Right lobe of liver (tissue), 4 donors: ENCODE measurements around the gene ESPN.

Experiments used
- POLR2A ChIP-seq: fragments of 450-650 bp; IDR thresholded peaks from one replicate; pipeline ENCODE4 v1.6.1; 2017; ENCODE audit warnings: antibody characterized with exemption, mild to moderate bottlenecking
- TF ChIP-seq, protein P1 (sequence below), 4 donors: fragments of 200-600 bp in 3 of 4; fragments of 450-650 bp in 1 of 4; IDR thresholded peaks; one replicate each; pipeline versions ENCODE4 v1.5.1 to v1.8.0; 2016 to 2022; ENCODE audit warnings: antibody characterized with exemption in 4 of 4, mild to moderate bottlenecking in 2 of 4
- donor health status: DM: no; HTN: no; CAD: no.
- donor health status: DM: no; HTN: no; CAD: no.
- donor health status: DM: no; HTN: yes; CAD: no.

DNA sequence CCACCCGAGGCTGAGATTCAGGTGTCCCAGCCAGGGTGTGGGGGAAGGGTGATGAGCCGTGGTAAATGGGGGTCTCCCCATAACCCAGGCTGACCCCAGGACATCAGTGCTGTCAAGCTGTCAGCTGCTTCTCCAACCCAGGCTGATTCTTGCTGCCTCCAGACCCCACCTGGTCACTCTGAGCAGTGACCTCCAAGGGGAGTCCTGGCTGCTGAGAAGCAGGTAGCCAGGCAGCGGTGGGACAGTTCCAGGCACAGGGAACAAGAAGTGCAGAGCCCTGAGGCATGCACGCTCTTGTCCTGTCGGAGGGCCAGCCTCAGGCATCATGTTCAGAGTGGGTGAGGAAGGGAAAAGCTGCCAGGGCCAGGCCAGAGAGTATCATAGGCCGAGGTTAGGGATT lies 1.1 kb downstream of the ESPN start:
- TF ChIP-seq, protein P1, sequence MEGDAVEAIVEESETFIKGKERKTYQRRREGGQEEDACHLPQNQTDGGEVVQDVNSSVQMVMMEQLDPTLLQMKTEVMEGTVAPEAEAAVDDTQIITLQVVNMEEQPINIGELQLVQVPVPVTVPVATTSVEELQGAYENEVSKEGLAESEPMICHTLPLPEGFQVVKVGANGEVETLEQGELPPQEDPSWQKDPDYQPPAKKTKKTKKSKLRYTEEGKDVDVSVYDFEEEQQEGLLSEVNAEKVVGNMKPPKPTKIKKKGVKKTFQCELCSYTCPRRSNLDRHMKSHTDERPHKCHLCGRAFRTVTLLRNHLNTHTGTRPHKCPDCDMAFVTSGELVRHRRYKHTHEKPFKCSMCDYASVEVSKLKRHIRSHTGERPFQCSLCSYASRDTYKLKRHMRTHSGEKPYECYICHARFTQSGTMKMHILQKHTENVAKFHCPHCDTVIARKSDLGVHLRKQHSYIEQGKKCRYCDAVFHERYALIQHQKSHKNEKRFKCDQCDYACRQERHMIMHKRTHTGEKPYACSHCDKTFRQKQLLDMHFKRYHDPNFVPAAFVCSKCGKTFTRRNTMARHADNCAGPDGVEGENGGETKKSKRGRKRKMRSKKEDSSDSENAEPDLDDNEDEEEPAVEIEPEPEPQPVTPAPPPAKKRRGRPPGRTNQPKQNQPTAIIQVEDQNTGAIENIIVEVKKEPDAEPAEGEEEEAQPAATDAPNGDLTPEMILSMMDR (IDR thresholded peaks at IDR 0.05): no peak
- no peak for TF ChIP-seq POLR2A
